T-helper 17 cell (primary cell): Measurements from ENCODE around the gene FCGR1A. TPM values are rescaled to one million over a fixed set of nuclear protein-coding genes. Genes with fewer than 3 reads are reported as not detected.
"Not testable (repeated sequence)": the region's sequence is repeated elsewhere in the genome, so short reads cannot be mapped to it uniquely, and the experiment has no call there.

ENCODE experiments used
- ATAC-seq: fragments of 150-1000 bp; cut with Tn5 transposase; 2 replicates; pipeline ENCODE4 v1.10.0; 2021; ENCODE audit warnings: mild to moderate bottlenecking, moderate library complexity
- DNase-seq, 3 donors: peaks; one replicate each; pipeline versions ENCODE4 v3.0.0 to v3.0.0-alpha.2; 2020 to 2021
- H3K9me3 ChIP-seq: one replicate; pipeline ENCODE4 v1.7.0; 2013; ENCODE audit warnings: low read length, mild to moderate bottlenecking; ENCODE audit not compliant: control insufficient read depth, poor library complexity, severe bottlenecking
- H3K27ac Mint-ChIP-seq: one replicate; pipeline ENCODE4 v1.8.0; 2022; ENCODE audit warnings: mild to moderate bottlenecking, moderate library complexity, mixed read lengths
- H3K27me3 Mint-ChIP-seq: one replicate; pipeline ENCODE4 v1.8.0; 2022; ENCODE audit warnings: mixed read lengths
- H3K36me3 Mint-ChIP-seq: one replicate; pipeline ENCODE4 v1.8.0; 2022; ENCODE audit warnings: low read depth, mixed read lengths
- H3K4me1 Mint-ChIP-seq: one replicate; pipeline ENCODE4 v1.8.0; 2022; ENCODE audit warnings: mild to moderate bottlenecking, mixed read lengths
- H3K4me3 Mint-ChIP-seq: one replicate; pipeline ENCODE4 v1.8.0; 2022; ENCODE audit warnings: mild to moderate bottlenecking, moderate library complexity, mixed read lengths
- total RNA-seq, 4 donors: library from RNA in 2 of 4; stranded (reverse) in 2 of 4; gene quantifications; one replicate each; pipeline ENCODE4 v1.2.3 and lab custom pipeline; 2022 to 2026

The FCGR1A gene
- total RNA-seq, 2 donors from 2014 or later, result 0.30 TPM; not detected in 1

GRCh38 chr1:149762294-149762693, 20.2 kb upstream of the FCGR1A start:
- not testable (repeated sequence) for H3K9me3 ChIP-seq, H3K36me3 Mint-ChIP-seq, H3K4me3 Mint-ChIP-seq, H3K4me1 Mint-ChIP-seq, H3K27me3 Mint-ChIP-seq, H3K27ac Mint-ChIP-seq, ATAC-seq, DNase-seq

DNA sequence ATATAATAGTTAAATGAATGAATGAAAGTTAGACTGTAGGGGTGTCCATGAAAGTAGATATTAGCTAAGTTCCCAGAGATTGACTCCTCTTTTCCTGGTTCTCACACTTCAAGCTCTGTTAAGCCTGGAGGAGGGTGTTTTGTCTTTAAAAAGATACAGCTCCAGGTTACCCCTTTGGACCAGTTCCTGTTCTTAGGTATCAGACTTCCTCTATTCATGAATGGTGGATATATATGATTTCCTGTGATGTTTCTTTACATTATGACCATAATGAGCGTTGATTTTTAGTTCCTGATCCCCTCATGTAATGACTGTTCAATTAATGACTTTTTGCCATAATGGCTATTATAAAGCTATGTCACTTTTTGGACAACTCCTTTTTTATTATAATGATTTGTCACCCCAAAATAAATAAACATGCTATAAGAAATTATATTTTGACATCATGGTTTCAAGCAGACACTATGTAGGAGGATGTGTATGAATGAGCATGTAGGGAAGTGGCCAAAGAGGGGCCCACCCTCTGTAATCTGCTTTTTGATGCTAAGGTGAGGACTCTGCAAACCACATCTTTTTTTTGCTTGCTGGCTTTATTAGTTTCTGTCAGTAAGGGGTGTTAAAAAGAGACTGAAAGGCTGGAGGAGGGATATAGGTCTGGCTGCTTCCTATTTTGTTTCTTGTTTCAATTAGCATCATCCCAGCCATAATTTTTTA, 18.2 kb upstream of the FCGR1A start:
- H3K27ac Mint-ChIP-seq, H3K4me1 Mint-ChIP-seq, H3K27me3 Mint-ChIP-seq, H3K4me3 Mint-ChIP-seq, H3K36me3 Mint-ChIP-seq, ATAC-seq, H3K9me3 ChIP-seq, DNase-seq: not testable (repeated sequence)

GRCh38 chr1:149766241-149766640, 16.3 kb upstream of the FCGR1A start:
- H3K36me3 Mint-ChIP-seq, H3K9me3 ChIP-seq, ATAC-seq, DNase-seq, H3K27me3 Mint-ChIP-seq, H3K4me3 Mint-ChIP-seq, H3K27ac Mint-ChIP-seq, H3K4me1 Mint-ChIP-seq: not testable (repeated sequence)

GRCh38 chr1:149769216-149769615, 13.3 kb upstream of the FCGR1A start:
- H3K4me3 Mint-ChIP-seq, H3K27ac Mint-ChIP-seq, DNase-seq, ATAC-seq, H3K27me3 Mint-ChIP-seq, H3K9me3 ChIP-seq, H3K36me3 Mint-ChIP-seq, H3K4me1 Mint-ChIP-seq: not testable (repeated sequence)

DNA sequence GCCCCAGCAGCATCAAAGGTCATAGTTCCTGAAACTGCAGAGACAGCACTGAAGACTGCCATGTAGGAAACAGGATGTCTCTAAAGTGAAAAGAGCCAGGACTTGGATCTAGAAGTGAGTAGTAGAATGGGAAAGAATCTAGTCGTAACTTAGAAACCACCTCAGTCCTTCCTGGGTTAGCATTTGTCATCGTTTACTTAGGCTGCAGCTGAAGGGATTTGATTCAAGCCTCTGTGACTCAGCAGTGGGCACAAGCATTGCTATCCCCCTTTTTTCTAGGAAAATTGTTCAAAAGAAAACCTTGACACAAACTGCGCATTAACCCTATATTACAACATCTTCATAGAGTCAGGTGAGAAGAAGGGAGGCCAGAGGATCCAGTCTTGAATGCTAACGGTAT, 11.8 kb upstream of the FCGR1A start:
- H3K4me3 Mint-ChIP-seq, H3K36me3 Mint-ChIP-seq, H3K9me3 ChIP-seq, ATAC-seq, H3K27ac Mint-ChIP-seq, H3K4me1 Mint-ChIP-seq, H3K27me3 Mint-ChIP-seq, DNase-seq: not testable (repeated sequence)

DNA sequence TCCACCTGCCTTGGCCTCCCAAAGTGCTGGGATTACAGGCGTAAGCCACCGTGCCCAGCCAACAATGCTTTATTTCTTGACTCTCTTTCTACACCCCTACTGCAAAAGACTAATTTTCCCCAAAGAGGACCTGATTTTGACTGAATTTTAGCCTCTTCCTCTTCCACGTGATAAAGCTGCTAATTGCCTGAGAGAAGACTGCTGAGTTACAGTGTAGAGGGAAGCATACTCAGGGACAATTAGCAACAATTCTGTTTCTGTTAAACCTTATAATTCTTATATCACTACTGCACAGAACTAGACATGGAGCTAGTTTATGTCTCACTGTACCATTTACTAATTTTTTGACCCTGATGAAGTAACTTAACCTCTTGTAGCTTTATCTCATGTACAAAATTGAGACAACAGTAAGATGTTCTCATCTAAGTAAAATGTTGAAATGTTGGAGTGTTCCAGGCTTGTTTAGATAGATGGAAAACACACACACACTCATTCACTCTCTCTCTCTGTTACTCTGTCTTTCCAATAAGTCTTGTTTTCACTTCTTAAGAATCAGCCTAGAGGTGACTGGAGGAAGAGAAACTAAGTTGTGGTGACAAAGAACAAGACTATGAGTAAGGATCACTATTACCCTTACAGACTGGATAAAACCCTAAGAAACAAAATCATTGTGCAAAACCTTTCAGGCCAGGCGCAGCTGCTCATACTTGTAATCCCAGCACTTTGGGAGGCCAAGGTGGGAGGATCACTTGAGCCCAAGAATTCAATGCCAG, 10.7 kb upstream of the FCGR1A start:
- not testable (repeated sequence) for DNase-seq, H3K4me1 Mint-ChIP-seq, H3K27me3 Mint-ChIP-seq, H3K4me3 Mint-ChIP-seq, H3K36me3 Mint-ChIP-seq, H3K27ac Mint-ChIP-seq, H3K9me3 ChIP-seq, ATAC-seq

DNA sequence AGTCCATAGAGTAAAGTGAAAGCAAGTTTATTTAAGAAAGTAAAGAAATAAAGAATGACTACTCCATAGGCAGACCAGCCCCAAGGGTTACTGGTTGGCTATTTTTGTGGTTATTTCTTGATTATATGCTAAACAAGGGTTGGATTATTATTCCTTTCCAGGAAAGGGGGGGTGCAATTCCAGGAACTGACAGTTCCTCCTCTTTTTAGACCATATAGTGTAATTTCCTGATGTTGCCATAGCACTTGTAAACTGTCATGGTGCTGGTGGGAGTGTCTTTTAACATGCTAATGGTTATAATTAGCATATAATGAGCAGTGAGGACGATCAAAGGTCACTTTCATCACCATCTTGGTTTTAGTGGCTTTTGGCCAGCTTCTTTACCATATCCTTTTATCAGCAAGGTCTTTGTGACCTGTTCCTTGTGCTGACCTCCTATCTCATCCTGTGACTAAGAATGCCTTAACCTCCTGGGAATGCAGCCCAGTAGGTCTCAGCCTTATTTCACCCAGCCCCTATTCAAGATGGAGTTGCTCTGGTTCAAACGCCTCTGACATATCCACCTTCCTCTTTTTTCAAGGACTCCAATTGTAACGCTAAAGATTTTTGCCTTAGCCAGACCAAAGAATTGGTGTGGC, 6.9 kb upstream of the FCGR1A start:
- not testable (repeated sequence) for H3K27me3 Mint-ChIP-seq, DNase-seq, H3K9me3 ChIP-seq, ATAC-seq, H3K36me3 Mint-ChIP-seq, H3K27ac Mint-ChIP-seq, H3K4me3 Mint-ChIP-seq, H3K4me1 Mint-ChIP-seq

GRCh38 chr1:149777084-149777483, 5.4 kb upstream of the FCGR1A start:
- not testable (repeated sequence) for H3K27ac Mint-ChIP-seq

GRCh38 chr1:149778313-149778712, 4.2 kb upstream of the FCGR1A start:
- H3K4me1 Mint-ChIP-seq, result not testable (repeated sequence)

More at GRCh38 chr1:149777084-149777483, 5.4 kb upstream of the FCGR1A start:
- H3K27me3 Mint-ChIP-seq, H3K9me3 ChIP-seq, H3K4me3 Mint-ChIP-seq, H3K36me3 Mint-ChIP-seq, ATAC-seq, H3K4me1 Mint-ChIP-seq, DNase-seq: not testable (repeated sequence)

DNA sequence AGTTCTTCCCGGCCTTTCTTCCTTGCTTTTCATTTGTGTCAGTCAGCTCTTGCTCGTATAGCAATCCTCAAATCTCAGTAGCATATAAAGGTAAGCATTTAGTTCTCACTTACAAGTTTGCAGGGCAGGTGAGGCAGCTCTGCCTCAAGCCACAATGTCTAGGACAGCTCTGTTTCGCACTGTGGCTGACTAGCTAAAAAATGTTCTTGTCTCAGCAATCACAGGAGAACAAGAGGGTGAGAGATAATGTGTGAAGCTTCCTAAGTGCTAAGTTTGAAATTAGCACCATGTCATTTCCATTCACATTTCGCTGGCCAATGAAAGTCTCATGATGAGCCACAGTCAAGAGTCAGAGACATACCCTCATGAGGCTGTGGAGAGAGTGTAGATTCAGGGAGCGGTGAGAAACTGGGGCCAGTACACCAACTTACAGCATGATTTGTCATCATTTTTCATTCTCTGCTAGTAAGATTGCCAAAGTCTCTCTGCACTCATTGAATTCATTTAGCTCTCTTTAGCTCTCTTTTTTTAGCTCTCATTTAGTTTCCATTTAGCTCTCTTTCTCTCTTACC, 995 bp upstream of the FCGR1A start:
- H3K4me3 Mint-ChIP-seq, DNase-seq, H3K27ac Mint-ChIP-seq, H3K36me3 Mint-ChIP-seq, H3K4me1 Mint-ChIP-seq, H3K9me3 ChIP-seq, ATAC-seq, H3K27me3 Mint-ChIP-seq: not testable (repeated sequence)

More at GRCh38 chr1:149778313-149778712, 4.2 kb upstream of the FCGR1A start:
- not testable (repeated sequence) for H3K4me3 Mint-ChIP-seq, H3K9me3 ChIP-seq, ATAC-seq, H3K27me3 Mint-ChIP-seq, H3K36me3 Mint-ChIP-seq, H3K27ac Mint-ChIP-seq, DNase-seq

GRCh38 chr1:149783289-149783688, 795 bp downstream of the FCGR1A start:
- not testable (repeated sequence) for H3K36me3 Mint-ChIP-seq, H3K4me1 Mint-ChIP-seq, H3K9me3 ChIP-seq, DNase-seq, H3K27ac Mint-ChIP-seq, H3K4me3 Mint-ChIP-seq, H3K27me3 Mint-ChIP-seq, ATAC-seq

GRCh38 chr1:149783868-149784267, 1.4 kb downstream of the FCGR1A start:
- H3K9me3 ChIP-seq, DNase-seq: not testable (repeated sequence)

More at GRCh38 chr1:149783868-149784267, 1.4 kb downstream of the FCGR1A start:
- not testable (repeated sequence) for ATAC-seq, H3K27me3 Mint-ChIP-seq, H3K36me3 Mint-ChIP-seq, H3K4me3 Mint-ChIP-seq, H3K27ac Mint-ChIP-seq, H3K4me1 Mint-ChIP-seq
